Hematopoietic multipotent progenitor cell treated with erythropoietin and hydrocortisone succinate and interleukin-3 and kit ligand, for 15 days (in vitro differentiated cells): ENCODE results near the gene RIPOR3.
"Not testable (repeated sequence)": the region's sequence is repeated elsewhere in the genome, so short reads cannot be mapped to it uniquely, and the experiment has no call there.

Experiments used
- DNase-seq: peaks from one replicate; pipeline ENCODE4 v3.0.0-alpha.2; 2015; ENCODE audit warnings: low spot score

The RIPOR3 gene

DNA sequence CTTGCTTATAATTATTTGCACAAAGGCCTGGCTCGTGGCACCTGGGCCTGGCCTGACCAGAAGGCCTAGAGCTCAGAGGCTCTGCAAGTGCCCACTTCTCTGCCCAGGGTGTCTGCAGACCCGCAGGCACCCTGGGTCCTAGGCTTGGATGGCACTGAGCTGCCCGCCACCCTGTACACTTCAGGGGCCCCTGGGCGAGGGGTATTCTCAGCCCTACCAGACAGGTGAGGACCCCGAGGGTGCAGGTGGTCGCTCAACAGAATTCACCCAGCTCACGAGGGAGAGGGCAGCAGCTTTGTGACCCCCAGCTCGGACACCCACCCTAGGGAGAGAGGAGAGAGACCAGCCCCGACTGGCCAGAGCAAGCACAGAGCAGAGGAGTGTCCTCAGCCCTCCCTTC lies 83.9 kb downstream of the RIPOR3 start:
- no peak for DNase-seq

DNA sequence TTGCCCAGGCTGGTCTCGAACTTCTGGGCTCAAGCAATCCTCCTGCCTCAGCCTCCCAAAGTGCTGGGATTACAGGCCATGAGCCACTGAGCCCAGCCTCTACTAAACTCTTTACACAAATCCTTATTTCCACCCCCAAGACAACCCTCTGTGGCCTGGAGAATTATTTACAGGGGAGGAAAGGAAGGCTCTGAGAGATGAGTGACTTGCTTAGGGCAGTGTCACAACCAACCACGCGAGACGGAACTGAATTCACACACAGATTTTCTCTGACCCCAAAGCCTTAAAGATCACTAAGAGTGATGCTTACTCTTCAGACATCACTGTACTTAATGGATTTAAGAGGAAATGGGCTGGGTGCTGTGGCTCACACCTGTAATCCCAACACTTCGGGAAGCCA lies 86.2 kb downstream of the RIPOR3 start:
- no peak for DNase-seq

DNA sequence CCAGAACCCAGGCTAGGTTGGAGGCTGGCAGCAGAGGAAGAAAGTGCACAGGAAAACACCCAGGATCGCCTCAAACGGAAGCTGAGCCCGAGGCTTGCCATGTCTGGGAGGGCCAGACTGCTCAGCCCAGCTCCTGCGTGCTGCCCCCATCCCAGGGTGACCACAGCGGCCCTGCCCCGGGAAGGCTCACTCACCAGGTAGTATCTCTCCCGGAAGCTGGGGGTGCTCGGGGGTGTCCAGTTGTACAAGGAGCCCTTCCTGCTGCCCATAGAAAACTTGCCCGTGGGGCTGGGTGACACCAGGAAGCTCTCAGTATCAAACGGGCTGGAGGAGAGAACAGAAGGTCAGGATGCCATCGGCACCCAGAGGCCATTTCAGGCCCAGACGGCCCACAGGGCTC lies 86.9 kb downstream of the RIPOR3 start:
- no peak for DNase-seq

DNA sequence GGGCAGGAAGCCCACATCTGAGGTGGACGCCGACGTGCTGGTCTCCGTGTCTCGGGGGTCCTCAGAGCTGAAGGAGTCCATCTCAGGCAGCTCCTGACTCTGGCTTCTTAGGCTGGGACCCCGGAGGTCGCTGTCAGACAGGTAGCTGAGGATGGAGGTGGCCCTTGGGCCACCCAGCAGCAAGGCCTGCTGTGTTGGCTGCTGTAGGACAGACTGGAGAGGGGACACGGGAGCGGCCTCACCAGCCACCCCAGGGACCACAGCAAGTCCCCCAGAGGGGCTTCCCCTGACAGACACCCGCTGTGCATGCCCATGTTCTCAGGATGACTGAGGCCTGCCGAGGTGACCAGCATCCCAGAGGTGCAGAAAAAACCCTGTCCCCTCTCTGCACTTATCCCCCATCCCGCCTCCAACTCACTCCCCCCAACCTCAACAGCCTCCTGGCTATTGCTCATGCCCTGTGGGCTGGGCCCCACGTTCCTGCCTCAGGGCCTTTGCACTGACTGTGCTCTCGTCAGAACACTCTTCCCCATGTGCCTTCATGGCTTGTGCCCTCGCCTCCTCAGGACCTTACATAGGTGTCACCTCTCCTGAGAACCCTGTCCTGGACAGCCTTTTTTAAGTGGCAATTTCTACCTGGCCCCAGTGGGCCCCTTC lies 88.8 kb downstream of the RIPOR3 start:
- DNase-seq, result no peak

DNA sequence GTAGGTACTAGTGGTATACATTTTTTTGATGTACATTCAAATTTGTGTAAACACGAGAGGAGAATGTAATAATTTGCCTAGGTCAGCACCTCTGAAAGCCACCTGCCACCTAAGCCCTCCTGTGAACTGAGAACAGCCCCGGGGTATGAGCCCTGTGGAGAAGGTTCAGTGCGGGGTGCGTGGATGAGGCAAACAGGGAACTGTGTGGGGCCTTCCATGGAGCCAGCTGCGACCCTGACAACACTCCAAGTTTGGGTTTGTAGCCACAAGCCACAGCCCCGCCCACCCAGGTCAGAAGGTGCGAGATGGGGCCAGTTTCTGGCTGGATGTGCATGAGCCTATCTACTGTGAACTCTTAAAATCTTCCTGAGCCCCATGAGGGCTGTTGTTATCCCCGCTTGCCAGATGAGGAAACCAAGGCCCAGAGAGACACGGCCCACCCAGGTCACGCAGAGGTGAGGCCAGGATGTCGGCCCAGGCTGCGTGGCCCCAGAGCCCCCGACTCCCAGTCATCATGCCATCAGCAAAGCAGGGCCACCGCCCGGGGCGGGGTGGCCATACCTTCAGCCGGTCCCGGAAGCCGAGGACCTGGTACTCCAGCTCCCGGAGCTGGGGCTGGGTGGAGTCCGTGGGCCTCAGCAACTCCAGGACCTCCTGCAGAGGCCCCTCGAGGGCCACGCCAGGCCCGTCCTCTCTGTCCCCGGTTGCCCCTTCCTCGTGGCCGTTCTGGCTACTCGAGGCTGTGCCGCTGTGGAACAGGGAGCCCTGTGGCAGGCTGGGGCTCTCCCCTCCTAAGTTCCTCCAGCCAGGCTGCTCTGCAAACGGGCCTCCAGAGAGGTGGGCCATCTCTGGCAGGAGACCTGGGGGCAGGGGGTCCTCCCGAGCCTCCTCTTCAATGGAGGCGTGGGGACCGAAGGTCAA lies 89.6 kb downstream of the RIPOR3 start:
- DNase-seq, result no peak

DNA sequence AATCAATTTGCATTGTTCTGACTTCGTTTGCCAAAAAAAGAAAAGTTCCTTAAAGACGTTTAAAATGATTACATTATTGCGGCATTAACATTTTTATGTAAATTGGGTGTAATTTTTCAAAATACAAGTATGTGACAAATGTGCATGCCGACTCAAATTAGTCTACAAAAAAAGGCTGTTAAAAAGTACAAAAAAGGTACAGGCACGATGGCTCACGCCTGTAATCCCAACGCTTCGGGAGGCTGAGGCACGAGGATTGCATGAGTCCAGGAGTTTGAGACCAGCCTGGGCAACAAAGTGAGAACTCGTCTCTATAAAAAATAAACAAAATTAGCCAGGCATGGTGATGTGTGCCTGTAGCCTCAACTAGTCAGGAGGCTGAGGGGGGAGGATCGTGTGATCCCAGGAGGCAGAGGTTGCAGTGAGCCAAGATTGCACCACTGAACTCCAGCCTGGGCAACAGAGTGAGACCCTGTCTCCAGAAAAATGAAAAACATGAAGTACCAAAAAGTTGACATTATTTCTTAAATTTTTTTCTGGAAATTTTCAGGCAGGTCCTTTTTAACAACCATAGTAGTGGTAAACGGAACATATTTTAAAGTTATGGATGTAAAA lies 91.0 kb downstream of the RIPOR3 start:
- DNase-seq, result no peak

DNA sequence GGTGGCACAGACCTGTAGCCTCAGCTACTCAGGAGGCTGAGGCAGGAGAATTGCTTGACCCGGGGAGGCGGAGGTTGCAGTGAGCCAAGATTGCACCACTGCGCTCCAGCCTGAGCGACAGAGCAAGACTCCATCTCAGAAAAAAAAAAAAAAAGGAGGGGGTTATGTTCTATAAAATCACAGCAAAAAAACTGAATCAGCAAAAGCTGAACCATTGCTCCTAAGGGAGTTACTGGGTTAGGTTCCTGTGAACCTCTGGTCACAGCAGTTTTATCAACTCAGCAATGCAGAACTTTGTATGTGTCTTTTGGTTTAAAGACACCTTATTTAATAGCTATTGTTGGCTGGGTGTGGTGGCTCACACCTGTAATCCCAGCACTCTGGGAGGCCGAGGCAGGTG lies 92.6 kb downstream of the RIPOR3 start:
- DNase-seq, result not testable (repeated sequence)

DNA sequence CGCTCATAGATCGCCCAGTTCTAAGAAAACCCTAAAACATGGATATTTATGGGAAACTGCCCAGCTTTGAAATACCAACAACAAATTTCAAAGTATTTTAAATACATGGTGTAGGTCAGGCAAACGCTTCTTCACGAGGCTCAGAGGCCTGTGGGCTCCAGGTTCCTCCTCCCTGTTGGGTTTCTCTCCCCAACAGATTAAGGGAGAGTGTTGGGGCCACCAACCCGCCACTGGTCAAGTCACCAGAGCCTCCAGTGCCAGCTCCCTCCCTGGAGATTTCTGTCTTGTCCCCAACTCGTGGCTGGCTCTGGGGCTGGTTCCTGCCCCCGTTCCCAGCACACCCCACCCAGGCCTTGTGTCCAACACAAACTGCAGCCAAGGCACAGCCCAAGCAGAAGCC lies 93.3 kb downstream of the RIPOR3 start:
- no peak for DNase-seq

DNA sequence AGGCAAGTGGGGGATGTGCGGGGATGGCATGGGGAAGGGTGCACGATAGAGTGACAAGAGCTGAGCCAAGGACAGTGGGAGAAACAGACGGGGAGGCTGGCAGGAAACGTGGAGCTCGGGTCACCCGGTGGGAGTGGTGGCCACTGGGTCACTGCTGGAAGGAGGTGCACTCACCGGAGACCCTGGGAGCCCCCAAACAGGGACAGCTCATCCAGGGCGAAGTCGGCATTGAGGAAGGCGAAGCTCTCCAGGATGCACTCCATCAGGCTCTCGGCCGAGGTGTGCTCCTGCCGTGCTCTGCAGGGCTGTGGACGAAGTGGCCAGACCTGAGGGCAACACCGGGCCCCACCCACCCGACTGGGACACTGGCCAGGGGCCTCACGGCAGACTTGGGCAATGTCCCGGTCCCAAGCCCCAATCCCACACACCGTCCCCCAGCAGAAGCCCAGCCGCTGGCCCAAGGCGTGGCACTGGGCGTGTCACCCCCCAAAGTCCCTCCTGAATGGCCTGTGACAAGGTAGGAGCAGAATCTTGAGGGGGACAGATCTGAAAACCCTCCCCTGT lies 93.9 kb downstream of the RIPOR3 start:
- DNase-seq, result no peak

DNA sequence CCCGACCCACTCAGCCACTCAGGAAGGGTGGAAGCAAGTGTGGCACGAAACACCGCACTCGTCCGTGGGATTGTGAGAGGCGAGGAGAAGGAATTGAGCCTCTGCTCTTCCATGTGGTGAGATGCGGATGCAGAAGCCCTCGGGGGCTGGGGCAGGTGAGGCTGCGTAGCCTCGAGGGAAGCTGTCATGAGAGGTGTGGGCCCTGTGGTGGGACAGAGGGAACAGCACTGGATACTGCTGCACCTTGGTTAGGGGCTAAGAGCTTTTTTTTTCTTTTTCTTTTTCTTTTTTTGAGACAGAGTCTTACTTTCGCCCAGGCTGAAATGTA lies 94.7 kb downstream of the RIPOR3 start:
- no peak for DNase-seq

DNA sequence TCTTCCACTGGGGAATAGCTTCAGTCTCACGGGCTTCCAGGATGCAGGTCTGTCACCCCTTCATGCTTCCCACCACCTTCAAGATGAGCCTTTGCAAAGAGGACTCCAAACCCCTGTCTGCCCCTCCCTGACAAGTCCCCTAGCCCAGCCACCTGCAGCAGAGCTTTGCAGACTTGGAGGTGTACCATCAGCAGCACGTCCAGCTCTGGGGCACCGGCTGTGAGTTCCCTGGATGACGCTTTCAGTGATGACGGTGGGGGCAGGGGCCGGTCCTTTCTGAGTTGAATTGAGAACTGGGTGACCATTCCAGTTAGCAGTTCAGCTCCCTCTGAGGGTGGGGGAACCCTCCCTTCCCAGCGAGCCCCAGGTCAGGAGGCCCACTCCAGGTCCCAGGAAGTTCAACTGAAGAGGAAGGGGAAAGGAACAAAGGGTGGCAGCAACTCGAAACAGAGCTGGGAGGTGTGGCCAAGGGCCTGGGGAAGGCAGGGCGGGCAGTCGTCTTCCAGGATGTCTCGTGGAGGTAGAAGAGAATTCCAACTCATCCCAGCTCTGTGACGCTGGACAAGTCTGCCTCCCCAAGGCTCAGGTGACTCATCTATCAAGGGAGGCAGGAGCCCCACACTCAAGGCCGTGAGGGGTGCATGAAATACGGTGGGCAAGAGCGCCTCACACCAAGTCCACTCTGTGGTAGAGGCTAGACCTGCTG lies 95.2 kb downstream of the RIPOR3 start:
- DNase-seq, result no peak

DNA sequence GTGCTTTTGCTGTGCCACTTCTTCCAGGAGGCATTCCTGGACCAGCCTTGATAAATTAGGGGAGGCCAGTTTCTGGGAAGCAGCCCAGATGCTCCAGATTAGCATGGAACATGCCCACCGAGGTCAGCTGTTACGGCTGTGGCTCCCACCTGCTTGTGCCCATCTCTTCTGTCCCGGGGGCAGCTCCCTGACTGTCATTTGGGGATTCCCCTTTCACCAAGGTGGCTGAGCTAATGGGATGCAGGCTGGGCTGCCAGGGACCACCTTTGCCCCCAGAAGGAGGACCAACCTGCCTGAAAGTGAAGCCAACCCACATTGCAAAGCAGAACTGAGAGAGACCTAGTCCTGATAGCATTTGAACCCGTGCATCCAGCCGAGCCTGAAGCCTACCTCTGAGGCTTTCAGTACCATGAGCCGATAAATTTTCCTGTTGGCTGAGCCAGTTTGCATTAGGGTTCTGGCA lies 95.9 kb downstream of the RIPOR3 start:
- DNase-seq, result no peak

DNA sequence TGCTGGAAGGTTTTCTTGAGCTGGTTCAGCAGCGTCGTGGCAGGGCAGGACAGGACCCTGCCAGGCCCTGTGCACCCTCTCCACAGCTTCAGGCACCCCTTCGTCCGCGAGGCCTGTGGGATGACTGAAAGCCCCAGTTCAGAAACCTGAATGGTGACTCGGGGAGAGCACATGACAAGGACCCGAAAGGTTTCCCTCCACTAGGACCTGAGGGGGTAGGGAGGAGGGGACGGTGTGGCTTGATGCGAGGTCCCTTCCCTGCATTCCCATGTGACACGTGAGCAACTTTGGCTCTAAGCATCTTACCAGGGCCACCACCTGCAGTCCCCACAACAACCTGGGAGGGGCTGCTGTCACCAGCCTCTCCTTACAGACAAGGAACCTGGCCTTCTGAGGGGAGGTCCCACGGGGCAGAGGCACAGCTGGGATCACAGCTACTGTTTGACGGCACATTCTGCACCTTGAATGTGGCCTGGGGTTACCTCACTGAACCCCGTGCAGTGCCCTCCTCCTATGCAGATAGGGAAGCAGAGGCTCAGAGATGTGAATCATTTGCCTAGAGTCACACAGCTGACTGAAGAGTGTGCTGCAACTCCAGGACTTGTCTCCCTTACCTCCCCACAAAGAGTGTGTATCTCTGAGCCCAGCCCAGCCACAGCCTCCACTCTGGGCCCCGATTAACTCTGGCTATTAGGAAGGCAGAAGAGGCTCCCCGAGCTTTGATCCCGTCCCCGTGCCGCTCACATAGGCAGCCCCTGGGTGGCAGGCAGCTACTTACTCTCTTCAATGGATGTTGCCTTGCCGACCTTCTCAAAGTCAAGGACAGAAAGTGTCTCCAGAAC lies 96.5 kb downstream of the RIPOR3 start:
- DNase-seq, result no peak

DNA sequence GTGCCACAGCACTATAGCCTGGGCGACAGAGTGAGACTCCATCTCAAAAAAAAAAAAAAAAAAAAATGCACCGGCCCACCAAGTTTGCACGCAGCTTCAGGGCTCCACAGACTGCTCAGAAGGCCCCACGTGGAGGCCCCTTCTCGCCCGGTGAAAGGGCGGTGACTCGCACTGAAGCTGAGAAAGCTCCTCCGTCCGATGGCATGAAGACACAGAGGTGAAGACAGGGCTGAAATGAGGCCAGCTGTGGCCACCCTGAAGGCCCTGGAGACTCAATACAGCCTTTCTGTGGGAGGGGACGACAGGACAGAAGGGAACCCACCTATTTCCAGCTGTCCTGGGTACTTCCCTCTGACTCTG lies 97.1 kb downstream of the RIPOR3 start:
- DNase-seq, result no peak

DNA sequence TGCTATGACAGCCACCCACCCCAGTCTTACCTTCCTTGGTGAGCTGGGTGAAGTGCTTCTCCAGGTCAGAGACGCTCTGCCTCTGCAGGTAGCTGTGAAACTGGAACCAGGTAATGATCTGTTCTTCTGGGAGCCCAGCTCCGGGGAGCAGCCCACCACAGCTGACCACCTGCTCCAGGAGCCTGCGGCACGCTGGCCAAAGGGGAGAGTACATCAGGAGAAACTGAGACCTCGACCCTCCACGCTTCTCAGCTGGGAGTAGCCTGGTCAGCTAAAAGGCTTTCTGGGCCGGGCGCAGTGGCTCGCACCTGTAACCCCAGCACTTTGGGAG lies 98.4 kb downstream of the RIPOR3 start:
- no peak for DNase-seq

DNA sequence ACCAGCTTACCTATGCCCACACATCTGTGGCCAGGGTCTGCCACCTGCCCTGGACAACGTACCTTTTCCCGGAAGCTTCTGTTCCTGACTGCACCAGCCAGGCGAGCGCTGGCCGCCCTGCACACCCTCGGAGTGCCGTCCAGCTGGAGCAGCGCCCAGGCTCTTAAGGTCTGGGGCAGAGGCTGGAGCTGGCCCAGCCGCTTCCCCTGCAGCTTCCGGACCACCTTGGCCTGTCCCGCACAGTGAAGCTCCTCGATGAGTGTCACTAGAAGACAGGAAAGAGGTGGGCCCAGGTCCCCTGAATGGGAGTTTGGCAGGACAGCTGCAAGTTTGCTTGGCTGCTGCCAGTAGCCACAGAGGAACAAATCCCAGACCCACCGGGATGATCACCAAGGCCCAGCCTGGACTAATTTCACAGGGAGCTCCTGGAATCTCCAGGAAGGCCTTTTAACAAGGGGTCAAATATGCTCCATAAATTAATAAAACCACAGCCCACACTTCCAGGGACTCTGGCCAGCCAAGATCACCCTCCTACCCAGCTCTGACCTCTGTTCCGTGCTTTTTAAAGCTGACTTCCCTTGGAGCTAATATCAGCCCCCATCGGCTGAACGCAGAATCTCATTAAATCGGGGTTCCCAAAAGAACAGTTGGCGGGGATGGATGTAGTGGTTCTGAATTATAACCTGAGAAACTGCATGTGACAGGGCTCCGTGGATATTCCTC lies 98.9 kb downstream of the RIPOR3 start:
- DNase-seq, result no peak

DNA sequence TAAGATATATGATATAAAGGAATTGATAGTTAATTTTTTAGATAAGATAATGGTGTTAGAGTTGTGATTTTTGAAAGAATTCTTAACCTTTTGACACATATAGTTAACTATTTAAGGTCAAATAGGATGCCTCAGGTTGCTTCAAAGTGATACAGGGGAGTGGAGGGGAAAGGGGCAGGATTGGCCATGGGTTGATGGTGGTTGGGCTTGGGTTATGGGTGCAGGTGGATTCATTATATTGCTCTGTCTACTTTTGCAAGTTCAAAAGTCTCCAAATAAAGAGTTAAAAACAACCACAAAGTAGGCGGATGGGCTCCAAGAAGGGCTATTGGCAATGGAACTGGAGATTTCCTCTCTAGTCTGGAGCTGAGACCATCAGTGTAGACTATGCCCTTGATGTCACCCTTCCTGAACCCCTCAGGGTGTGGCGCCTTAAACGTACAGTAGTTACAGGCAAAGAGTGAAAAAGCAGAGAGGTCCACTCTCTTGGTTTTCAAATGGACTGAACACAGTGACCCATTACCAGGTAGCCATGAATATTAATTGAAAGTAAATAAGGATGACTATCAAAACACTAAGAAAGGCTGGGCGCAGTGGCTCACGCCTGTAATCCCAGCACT lies 100.0 kb downstream of the RIPOR3 start:
- DNase-seq, result no peak

DNA sequence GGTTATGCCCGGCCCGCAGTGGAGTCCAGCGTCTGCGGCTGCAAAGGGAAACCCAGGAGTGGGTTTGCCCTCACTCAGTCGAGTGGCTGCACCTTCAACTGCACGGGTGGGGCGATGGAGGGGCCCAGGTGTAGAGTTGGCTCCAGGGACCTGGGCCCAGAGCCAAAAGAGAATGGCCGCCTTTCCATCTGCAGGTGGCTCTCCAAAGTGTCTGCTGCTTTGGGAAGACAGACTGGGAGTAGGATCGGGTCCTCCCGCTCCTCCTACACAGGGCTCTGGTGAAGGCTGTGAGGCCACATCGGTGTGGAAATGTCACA lies 101.0 kb downstream of the RIPOR3 start:
- DNase-seq, result no peak

DNA sequence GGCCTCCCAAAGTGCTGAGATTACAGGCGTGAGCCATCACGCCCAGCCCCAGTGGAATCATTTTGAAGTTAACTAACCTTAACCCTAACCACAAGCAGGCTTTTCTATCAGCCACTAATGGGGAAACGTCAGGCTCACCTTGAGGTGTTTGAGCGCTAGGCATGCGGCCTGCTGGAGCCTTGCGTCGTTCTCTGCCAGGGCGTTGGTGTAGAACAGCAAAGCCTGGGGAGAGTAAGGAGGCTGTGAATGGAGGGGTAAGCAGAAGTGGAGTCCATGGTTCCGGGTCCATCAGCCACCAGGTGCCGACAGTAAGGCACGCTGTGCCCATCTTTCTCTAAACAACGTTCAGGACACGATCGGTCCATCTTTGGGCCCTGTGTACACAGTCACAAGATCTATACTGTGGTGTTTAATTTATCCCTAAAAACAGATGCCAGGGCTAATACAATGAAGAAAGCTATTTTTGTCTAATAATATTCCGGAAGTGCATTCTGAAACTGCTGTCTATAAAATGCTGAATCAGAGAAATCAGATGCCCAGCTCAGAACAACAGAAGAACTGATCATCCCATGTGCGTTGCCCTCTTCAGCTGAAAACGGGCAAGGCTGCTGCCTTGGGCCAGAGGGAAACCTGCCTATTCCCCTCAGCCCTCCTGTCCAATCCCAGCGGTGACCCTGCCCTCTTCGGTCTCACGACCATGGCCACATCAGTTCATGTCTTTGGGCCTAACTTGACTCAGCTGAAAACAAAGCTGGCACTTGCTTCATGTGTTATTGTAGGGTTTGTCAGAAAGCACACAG lies 101.6 kb downstream of the RIPOR3 start:
- no peak for DNase-seq
